GM20431 (cell line): Measurements from ENCODE around the gene SORCS3.

Experiments used
- in situ Hi-C: fragments of 300-500 bp; cut with MseI, MboI; formaldehyde crosslinking; loops from one replicate; pipeline ENCODE4 v1.15.0; 2020; ENCODE audit warnings: low sequenced_read_pairs; ENCODE audit not compliant: unreplicated experiment

Gene SORCS3

GRCh38 chr10:104899779-104900178, 258.7 kb downstream of the SORCS3 start:
- in situ Hi-C loops: no loop called here

GRCh38 chr10:104903433-104903832, 262.3 kb downstream of the SORCS3 start:
- in situ Hi-C loops: no loop called here

- in situ Hi-C loops: no loop called here
Measured at GRCh38 chr10:104904753-104905323, 263.7 kb downstream of the SORCS3 start.

DNA sequence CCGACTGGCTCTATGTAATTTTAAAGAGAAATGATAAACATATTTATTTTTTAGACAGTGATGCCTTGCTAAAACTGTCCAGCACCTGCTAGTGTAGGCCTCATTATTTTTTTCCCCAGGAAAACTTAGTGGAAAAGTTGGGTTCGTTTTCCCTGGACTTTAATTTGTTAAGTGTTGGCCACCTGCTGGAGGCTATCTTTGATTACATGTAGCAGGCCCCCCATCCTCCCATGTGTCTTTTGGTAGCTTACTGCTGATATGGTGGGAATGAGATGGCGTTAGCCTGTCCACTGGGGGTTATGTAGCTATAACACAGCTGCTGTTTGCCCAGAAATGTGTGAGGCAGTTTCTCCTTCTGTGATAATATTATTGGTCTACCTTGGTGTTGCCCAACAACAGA, 265.0 kb downstream of the SORCS3 start:
- in situ Hi-C loops: no loop called here

GRCh38 chr10:104907521-104907920, 266.4 kb downstream of the SORCS3 start:
- in situ Hi-C loops: no loop called here

- in situ Hi-C loops: no loop called here
Measured at GRCh38 chr10:104908581-104908980, 267.5 kb downstream of the SORCS3 start.

DNA sequence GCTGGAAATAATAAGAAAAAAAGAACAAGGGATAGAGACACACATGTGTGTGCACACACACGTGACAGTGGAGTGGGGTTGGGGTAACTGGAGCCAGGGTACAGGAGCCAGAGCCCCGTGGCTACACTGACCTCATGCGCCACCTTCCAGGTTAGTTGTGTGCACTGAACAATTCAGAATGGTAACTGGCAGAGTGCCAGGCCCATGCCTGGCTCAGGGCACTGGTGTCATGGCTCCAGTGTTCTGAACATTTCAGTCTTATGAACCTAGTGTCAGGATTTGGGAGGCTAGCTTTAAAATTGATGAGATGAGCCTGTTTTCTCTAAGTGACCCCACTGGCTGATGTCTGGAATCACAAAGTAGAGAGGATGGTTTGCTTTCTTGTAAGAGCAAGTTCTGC, 269.6 kb downstream of the SORCS3 start:
- in situ Hi-C loops: no loop called here

DNA sequence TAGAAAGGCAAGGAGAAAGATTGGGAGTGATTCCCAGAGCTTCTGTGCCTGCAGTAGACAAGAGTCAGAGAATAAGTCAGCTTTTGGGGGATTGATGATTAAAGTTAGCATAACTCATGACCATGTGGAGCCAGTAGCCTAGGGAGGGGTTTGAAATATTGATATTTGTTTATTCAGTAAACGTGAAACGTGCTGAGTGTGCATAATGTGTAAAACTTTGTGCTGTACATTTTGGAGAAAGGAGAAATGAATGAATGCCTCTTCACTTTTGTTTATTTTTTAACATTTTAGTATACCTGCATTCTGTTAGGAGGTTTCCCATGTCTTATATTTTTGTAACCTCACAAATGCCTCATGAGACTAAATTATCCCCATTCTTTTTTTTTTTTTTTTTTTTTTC, 272.3 kb downstream of the SORCS3 start:
- in situ Hi-C loops: no loop called here

- in situ Hi-C loops: no loop called here
Measured at GRCh38 chr10:104920476-104920875, 279.4 kb downstream of the SORCS3 start.

DNA sequence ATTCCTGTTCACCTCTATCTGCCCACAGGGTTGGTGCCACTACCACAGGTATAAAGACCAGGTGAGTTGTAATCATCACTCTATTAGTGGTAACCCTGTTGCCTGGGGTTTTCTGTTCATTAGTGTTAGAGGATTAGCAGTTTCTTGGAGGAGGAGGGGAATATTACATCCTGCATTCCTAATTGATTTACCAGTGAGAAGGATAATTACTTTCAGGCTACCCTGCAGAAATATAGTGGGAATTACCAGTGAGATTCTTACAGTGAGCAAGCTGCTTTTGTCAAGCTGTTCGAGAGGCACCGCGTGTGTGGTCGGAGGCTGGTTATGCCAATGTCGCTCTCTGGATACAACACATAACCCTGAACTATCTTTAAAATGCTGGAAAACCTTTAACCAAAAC, 280.7 kb downstream of the SORCS3 start:
- in situ Hi-C loops: no loop called here

- in situ Hi-C loops: no loop called here
Measured at GRCh38 chr10:104922810-104923209, 281.7 kb downstream of the SORCS3 start.

DNA sequence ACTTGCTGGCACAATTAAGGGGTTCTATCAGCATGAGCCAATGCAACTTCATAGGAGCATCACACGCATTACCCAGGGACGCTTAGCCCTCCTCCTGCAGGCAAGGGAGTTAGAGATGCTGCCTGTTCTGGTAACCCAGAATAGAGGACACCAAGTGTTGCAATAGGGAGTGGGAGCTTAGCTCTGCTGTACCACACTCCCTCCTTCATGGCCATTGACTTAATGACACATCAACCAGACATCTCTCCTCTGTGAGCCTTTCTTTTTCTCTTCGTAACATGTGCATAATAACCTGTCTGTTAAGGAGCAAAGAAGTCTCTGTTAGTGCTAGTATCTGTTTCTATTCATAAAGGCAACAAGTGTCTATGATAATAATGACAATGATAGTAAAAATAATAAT, 282.4 kb downstream of the SORCS3 start:
- in situ Hi-C loops: no loop called here

DNA sequence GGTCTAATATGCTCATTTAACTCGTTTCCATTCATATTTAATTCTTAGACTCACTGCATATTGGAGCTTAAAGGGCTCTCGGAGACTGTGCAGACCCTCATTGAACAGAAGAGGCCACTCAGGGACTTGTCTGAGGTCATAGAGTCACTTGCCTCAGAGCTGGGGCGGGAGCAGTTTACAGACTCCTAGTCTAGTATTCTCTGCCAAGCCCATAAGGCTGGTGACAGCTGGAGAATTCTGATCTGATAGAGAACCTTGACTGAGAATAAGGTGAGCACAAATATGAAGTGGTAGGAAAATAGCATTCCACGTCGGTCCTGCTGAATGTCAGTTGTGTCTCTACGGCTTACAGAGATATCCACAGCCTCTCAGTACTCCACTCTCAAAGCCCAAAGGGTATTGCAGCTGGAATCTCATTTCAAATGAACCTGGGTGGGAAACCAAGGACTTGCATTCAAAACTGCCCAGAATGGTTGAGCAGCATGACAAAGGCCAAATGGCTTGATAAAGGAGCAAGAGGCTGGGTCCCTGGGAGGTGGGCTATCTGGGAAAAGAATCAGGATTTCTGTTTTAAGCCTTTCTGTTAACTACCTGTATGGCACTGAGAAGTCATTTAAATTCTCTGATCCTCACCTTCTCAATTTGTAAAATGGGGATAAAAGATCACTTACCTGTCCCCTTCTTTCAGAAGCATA, 283.2 kb downstream of the SORCS3 start:
- in situ Hi-C loops: no loop called here

DNA sequence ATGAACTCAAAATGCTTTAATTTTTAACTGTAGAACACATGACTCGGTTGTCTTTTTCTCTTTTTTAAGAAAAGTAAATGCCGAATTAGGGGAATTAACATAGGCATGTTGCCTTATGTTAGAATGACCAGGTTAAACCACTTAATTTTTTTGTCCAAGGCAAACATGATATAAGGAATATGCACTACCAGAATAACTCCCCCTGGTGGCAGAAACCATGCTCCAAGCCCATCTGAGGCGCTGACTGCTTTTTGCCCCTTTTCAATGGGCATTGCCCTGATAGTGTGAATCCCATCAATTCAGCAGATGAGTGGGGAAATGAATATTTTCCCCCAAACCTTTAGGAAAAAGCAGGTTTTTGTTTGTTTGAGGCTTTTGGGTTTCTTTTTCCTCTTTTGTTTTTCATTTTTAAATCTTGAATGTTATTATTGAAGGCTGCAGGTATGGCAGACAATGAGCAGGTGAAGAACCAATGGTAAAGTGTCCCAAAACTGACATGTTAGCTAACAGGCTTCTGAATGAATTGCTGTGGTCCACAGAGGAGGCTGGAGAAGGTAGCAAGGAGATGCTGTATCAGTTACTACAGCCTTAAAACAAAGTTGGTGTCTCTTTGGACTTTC, 284.3 kb downstream of the SORCS3 start:
- in situ Hi-C loops: no loop called here

- in situ Hi-C loops: no loop called here
Measured at GRCh38 chr10:104928734-104929133, 287.6 kb downstream of the SORCS3 start.

DNA sequence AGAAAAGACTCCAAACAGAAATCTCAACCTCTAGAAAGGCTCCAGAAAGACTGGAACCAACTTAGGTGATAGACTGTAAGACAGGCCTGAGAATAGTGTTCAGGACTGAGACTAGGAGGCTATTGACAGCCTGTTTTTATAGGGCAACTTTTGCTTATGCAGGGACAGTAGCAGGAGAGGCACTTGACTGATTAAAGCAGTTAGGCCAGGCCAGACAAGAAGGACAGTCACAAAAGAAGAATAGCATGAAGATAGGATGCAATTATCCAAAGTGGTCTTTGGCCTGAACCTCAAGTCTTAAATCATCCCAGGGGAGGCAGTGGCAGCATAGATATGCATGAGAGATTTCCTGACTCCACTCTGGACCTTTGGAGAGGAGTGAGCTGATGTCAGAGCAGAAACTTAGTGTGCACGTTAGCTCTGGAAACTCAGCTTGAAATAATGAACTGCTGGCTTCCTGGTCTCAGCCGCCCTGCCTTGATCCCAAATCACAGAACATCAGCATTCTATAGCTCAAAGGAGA, 290.6 kb downstream of the SORCS3 start:
- in situ Hi-C loops: no loop called here

GRCh38 chr10:104935656-104936055, 294.6 kb downstream of the SORCS3 start:
- in situ Hi-C loops: no loop called here

GRCh38 chr10:104937567-104937966, 296.5 kb downstream of the SORCS3 start:
- in situ Hi-C loops: no loop called here

DNA sequence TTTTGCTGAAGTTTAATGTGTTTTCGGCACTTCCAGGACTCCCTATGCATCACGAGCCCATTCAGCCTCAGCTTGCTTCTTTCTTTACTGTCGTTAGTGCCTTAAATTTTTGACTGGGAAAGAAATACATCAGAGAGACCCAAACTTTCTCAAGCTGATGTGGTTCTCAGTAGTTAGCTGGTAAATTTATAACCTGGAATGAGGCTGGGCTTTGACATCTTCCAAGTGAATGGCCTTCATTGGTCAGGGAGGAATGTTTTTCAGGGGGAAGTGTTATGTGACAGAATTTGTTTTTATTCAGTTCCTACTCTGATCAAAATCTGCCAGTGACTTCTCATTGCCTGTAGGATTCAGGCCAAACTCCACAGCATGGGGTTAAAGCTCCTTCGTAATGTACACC, 296.9 kb downstream of the SORCS3 start:
- in situ Hi-C loops: no loop called here

GRCh38 chr10:104941662-104942061, 300.6 kb downstream of the SORCS3 start:
- in situ Hi-C loops: no loop called here

GRCh38 chr10:104947314-104947713, 306.2 kb downstream of the SORCS3 start:
- in situ Hi-C loops: no loop called here
